Left colon (tissue), 2 donors: ENCODE measurements around the gene SPSB1. TPM values are rescaled to one million over a fixed set of nuclear protein-coding genes. Genes with fewer than 3 reads are reported as not detected.
"Not testable (repeated sequence)": the region's sequence is repeated elsewhere in the genome, so short reads cannot be mapped to it uniquely, and the experiment has no call there.

Experiments
- ATAC-seq: fragments of 200-7000 bp; cut with Tn5 transposase; one replicate; pipeline ENCODE4 v1.9.1; 2020; ENCODE audit warnings: mild to moderate bottlenecking, moderate library complexity
- DNase-seq, 2 donors: peaks; one replicate each; pipeline ENCODE4 v3.0.0-alpha.2; 2020
- intact Hi-C, 2 donors: fragments of 100-400 bp; cut with DNase I in 1 of 2; cut with micrococcal nuclease in 1 of 2; formaldehyde crosslinking; loops; one replicate each; pipeline versions ENCODE4 v1.11.2 to v1.14.0; 2022; cut with DNase I, micrococcal nuclease
- total RNA-seq, 2 donors: library from RNA; stranded (reverse); fragmentation: NEBNext Ultra II Directional; extraction: Animal tissue kit (Norgen Biotek cat#: 25700); gene quantifications; one replicate each; pipeline ENCODE4 v1.2.1, GENCODE V29; 2021
- donor health status: DM: no; HTN: no; CAD: no.
- donor health status: DM: yes; HTN: yes; CAD: no.

Gene SPSB1
- total RNA-seq, 2 donors from 2014 or later: 30.3 to 56.4 TPM

DNA sequence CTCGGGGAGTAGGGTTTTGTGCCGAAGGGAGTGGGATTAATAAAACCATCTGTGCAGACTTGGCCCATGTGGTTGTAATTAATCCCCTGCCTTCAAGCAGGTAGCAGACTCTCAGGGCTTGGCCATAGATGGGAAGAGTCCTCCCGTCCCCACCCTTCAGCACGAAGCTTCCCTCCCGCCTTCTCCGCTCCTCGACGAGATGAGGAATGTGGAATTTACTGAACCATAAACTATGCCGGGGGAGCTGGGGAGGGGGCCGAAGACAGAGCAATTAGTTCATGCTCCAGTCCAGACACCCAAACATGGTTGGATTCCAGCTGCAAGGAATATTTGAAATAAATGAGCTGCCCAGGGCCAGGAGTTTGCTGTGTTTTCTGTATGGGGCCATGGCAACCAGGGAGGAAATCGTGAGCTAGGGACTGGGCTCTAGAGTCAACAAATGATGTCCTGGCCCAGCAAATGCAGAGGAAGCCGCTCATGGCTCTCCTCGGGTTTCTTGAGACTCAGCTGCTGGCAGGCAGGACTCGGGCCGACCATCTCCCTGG lies 78.8 kb downstream of the SPSB1 start:
- ATAC-seq: peak; percentile 53
- peak; percentile 31 to 63 for DNase-seq
- intact Hi-C loops: no loop called here

DNA sequence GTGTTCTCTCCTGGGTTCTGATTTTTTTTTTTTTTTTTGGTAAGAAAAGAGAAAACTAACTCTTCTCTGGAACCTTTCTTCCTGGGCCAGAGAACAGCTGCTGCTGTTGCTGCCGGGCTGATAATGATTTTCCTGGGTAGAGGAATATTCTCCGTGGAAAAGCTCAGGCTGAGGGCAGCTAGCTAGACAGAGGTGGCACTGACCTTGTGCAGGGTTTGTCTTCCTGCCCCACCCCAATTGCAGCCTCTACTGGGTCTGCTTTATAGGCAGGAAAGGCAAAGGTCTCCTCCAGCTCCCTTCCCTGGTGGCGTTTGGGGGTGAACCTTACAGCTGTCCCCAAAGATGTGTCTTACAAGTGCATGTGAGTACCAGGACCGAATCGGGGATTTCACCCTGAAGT lies 79.3 kb downstream of the SPSB1 start:
- intact Hi-C loops: no loop called here
- ATAC-seq: peak; percentile 81
- peak in 1 of 2 donors; percentile 34 for DNase-seq

DNA sequence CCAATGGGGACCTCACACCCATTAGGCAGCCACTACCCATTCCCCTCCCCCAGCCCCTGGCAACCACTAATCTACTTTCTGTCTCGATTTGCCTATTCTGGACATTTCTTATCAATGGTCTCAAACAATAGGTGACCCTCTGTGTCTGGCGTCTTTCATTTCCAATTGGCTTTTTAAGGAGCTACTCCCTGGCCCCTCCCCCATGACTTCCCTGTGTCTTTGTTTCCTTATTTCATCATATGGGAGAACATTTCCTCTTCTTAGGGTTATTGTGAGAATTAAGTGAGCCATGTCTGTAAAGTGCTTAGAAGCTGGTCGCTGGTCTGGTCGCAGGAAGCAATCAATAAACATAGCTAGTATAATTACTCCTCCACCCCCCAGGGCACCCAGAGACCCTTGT lies 80.9 kb downstream of the SPSB1 start:
- intact Hi-C loops: no loop called here
- DNase-seq (peak in 1 of 2 donors; percentile 48), ATAC-seq (peak; percentile 53)

DNA sequence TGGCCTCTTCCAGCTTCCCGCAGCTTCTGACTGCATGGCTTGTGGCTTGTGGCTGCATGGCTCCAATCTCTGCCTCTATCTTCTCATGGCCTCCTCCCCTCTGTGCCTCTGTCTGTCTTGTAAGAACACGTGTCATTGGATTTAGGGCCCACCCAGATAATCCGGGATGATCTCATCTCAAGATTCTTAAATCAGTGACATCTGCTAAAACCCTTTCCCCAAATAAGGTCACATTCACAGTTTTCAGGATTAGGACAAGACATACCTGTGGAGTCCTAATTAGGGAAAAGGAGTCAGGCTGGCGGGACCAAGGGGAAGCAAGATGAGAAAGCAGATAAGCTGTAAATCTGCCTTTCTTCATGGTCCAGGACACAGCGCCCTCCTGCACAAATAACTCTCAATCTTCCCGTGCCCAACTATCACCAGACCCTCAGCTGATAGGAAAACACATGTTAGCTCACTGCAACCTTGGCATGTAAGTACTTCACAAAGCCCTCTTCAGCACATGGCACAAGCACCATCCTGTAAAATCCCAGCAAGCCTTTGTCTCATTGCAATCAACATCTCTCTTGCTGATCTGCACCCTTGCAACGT lies 82.2 kb downstream of the SPSB1 start:
- intact Hi-C loops: no loop called here
- ATAC-seq (no peak), DNase-seq (no peak)

DNA sequence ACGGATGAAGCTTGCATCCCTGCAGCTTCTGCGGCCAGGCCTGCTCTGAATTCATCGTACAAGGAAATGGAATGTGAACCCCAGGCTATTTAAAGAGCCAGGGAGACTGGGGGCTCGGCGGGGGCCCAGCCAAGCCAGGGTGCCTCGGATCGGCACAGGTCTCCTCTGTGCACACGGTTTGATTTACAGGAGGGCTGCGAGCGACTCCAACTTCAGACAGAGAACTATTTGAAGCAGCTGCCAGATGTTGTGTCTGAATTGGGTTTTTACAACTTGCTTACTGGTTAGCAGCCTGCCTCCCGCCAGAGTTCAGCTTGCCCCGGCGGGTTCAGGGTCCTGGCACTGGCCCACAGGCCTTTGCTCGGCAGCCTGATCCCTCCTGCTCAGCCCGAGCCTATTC lies 83.2 kb downstream of the SPSB1 start:
- DNase-seq (no peak), ATAC-seq (no peak)
- intact Hi-C loops: no loop called here

DNA sequence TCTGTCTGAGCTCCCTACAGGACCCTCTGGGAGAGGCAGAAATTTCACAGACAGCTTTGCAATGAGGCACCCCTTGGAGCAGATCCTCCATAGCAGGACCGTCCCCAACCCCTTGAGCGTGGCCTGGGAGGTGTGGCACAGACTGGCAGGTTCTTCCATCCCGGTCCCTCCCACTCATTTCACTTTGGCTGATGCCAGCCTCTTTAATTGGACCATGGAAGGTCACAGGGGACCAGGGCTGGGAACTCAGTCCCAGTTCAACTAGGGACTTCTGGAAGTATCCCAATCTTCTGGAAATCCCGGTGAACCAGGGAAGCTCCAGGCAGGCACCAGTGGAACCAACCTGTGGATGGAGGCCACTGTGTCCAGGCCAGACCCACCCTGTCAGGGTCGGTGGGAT lies 83.7 kb downstream of the SPSB1 start:
- intact Hi-C loops: no loop called here
- no peak for DNase-seq
- no peak for ATAC-seq

DNA sequence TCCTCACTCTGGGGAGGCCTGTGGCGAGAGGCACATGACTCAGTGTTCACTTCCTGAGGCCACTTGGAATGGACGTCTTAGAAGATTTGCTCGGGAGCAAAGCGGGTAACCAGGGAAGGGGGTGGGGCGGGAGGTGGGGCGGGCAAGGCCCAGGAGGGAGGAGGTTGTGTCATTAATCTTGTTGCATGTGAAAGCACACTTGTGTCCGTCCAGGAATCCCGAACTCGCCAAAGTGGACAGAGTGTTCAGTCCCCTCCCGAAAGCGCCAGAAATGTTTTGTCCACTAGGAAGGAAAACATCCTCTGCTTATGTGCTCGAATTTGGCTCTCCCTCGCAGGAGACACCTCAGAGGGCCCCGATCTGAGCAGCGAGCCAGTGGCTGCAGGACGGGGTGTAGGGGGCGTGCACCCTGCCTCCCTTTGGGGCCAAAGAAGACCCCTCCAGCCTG lies 84.2 kb downstream of the SPSB1 start:
- DNase-seq (peak in 1 of 2 donors; percentile 76), ATAC-seq (no peak)
- intact Hi-C loops: no loop called here

DNA sequence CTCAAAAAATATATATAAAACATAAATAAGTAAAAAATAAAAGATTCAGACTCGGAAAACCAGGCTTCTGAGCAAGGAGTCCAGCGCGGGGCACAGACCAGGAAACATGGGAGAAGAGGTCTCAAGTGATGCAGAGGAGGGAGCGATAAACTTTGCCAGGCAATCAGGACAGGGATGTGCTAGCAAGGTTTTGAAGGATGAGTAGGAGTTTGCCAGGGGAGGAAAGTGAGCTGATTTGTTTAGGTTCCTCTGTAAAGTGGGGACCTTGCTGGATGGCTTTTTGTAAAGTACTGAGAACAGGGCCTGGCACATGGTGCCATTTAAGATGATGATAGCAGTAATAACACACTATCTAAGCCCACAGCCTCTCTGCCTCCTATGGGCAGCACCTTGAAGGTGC lies 86.1 kb downstream of the SPSB1 start:
- intact Hi-C loops: no loop called here

DNA sequence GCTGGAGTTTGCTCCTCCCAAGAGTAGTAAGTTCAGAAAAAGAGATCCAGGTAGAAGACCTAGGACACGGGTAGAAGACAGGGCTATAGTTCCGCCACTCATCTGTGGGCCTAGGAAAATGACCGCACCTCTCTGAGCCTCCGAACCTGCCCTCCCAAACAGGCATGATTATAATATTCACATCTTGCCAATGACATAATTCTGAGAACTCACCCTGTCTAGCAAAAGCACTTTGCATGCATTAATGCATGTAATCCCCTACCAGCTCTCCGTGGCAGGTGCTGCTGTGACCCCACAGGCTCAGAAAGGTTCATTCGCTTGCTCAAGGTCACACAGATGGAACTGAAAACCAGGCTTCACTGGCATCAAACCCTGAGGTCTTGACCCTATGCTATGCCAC lies 88.0 kb downstream of the SPSB1 start:
- intact Hi-C loops: no loop called here
- ATAC-seq (no peak), DNase-seq (no peak)

More for the DNA sequence above, 86.1 kb downstream of the SPSB1 start:
- ATAC-seq (no peak), DNase-seq (no peak)

DNA sequence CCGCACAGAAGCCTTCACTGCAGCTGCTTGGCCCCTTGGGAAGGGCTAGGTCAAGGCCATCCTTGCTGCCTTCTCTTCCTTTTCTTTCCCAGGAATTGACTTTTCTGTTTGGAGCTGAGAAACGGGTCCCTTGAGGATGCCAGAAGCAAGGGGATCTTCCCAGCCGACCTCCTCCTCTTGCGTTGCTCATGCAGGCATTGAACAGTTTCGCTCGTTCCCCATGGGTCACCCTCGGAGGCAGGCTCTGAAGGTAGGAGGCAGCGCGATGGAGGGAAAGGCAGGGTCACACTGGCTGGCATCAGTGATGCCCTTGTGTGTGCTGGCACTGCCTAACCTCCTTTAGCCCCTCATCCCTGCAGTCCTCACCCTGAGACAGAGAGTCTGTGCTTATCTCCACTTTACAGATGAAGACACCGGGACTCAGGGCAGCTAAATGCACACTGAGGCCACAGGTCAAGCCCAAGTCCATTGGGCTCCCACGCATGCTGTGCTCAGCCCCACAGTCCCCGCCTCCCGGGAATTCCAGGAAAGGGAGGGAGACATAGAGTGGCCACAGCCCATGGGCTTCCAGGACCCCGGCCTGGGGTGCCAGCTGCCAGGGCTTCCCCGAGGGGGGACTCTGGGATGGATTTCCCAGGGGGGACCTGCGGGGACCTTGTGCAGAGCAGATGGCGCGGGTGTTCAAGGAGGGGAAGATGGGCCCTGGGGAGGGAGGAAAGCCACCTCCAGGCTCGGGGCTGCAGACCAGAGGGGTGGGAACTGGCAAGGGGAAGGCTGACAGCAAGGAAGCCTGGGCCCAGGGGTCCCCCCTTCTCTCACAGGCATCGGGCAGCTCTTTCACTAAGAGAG lies 90.2 kb downstream of the SPSB1 start:
- ATAC-seq (no peak), DNase-seq (no peak)
- intact Hi-C loops: no loop called here

DNA sequence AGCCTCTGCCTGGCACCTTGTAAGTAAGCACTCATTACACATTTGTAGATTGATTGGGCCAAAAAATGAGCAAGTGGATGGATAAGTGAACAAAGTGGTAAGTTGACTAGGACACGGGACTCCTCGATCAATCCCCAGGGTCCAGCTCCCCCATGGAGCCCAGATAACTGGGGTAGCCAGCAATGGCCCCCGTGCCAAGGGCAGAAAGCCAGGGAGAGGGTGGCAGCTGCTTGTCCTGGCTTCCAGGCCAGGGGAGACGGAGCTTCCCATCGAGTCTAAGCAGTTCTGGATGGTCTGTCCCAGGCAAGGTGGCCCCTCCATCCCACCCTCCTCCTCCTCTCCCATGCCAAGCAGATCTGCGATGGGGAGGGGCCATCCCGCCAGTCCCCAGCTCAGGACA lies 91.4 kb downstream of the SPSB1 start:
- ATAC-seq (no peak), DNase-seq (no peak)
- intact Hi-C loops: no loop called here

DNA sequence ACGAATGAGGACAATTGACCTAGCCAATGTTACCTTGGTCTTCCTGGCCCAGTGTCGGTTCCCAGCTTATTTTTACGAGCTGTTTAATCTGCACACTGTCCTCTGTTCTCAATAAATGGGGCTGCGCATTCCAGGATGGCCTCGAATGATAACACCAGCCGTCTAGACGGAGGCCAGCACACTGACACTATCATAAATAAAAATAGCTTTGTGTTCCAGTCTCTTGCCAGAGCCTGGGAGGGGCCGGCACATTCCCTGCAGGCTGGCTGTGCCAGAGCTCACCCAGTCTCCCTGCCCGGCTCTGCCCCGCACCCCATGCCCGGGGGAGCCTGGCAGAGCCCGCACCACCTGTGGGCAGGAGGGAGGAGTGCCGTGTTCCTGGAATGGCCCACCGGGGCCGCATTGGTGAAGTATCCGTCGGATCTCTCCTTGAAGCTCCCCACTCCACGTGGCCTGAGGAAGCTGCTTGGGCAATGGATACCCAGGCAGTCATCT lies 92.1 kb downstream of the SPSB1 start:
- DNase-seq (peak; percentile 33 to 56), ATAC-seq (peak; percentile 53)
- intact Hi-C loops: no loop called here

DNA sequence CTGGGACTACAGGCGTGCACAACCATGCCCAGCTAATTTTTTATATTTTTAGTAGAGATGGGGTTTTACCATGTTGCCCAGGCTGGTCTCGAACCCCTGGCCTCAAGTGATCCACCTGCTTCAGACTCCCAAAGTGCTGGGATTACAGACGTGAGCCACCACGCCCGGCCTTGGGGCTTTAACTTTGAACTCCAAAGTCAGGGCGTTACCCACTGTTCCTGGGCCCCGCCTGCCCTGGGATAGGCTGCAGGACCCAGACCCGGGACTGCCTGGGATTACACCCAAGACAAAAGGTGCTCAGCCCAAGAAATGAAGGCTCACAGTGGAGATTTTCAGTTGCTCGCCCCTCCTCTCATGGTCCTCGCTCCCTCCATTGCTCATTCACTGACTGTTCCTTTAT lies 92.7 kb downstream of the SPSB1 start:
- ATAC-seq (peak; percentile 89), DNase-seq (peak; percentile 64 to 71)
- intact Hi-C loops: not testable (repeated sequence)

DNA sequence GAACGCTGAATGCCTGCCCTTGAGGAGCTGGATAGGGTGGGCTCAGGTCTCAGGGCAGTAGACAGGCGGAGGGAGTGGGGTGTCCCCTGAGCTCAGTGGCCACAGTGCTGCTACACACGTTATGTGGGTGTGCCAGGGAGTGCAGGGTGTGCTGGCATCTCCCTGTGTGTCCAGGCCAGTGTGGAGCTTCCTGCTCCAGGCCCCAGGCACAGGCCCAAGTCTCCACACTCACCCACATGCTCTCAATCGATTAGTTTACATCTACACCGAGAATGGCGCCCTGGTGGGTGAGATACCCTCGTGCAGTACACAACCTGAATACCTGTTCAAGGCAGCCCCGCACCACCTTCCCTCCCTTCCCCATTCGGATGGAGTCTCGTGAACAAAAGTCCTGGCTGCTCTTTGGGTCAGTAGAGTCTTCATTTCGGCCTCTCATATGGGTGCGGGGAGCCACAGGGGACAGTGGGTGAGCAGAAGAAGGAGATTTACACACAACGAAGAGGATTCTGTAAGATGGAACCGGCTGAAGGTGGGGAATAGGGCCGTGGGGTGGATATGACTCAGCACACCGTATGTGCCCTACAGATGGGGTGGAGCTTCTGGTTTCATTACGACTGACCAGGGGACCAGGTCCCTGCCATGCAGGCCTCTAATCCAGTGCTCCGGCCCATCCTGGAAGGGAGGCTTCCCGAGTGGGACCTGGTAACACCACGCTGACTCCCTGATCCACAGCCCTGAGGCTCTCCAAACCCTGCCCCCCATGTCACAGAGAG lies 93.3 kb downstream of the SPSB1 start:
- DNase-seq (no peak), ATAC-seq (peak; percentile 76)
- intact Hi-C loops: no loop called here

DNA sequence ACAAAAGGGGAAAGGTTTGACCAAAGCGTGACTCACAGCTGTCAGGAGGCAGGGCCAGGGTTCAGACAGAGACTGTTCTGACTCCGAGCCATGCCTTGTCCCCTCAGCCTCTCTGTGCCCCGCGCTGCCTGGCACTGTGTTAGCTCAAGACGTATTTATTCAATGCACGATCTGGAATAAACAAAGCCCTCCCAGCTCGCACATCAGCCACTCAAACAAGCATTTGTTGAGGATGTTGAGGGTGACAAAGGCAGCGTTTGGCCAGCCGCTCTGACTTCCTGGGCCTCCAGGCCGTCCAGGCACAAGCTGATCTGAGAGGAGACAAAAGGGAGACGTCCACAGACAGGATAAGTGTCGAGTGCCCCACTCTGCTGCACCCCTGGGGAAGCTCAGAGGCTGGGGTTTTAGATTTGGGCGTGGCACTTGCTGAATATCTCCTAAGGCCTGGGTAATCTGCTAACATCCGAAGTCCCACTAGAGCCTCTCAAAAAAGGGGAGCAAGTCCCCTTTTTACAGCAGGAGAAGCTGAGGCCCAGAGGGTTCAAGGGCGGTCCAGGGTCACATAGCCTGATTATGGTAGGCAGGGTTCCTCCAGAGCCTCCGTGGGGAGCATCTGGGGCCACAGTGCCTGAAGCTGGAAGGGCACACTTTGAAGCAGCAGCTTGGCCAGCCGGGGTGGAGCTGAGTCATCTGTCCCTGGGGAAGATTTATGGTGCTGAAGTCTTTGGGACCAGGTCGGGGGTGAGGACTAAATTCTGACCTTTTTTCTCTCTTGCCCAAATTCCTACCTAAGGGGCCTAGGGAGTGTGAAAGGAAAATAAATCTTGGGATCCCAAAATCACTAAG lies 95.9 kb downstream of the SPSB1 start:
- no peak for DNase-seq
- intact Hi-C loops: no loop called here
- ATAC-seq: peak; percentile 18

DNA sequence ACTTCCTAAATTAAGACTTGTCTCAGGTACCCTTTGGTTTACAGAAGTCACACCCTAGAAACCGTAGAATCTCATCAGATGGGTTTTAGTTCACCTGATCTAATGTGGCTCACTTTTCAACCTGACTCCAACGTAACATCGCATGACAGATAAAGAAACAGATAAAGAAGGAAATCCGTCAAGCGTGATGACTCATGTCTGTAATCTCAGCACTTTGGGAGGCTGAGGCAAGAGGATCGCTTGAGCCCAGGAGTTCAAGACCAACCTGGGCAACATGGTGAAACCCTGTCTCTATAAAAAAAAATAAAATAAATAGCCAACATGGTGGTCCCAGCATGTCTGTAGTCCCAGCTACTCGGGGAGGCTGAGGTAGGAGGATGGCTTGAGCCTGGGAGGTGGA lies 97.3 kb downstream of the SPSB1 start:
- ATAC-seq (no peak), DNase-seq (no peak)
- intact Hi-C loops: no loop called here

DNA sequence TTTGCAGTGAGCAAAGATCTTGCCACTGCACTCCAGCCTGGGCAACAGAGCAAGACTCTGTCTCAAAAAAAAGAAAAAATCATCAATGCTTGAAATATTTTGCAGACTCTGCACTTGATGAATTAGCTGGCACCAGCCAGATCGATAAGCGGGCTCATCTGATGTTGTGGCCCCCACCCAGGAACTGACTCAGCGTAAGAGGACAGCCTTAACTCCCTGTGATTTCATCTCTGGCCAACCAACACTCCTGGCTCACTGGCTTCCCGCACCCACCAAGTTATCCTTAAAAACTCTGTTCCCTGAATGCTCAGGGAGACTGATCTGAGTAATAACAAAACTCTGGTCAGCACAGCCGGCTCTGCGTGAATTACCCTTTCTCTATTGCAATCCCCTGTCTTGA lies 98.9 kb downstream of the SPSB1 start:
- ATAC-seq (no peak), DNase-seq (no peak)
- intact Hi-C loops: no loop called here

DNA sequence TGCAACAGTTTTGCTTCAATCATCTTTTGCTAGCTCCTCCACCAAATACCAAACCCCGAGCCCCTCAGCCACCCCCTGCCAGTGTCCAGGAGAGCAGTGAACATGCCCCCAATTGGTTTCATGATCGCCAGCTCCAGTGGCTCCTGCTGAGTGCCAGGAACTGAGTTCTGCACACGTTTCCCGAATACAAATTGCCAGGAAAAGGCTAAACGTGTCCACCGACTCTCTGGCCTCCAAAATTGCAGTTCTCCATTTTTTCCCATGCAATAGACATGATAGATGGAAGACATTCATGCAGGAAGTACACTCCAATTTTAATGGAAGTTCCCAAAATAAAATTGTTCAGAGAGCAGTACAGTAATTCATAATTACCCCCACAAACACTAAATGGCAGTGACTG lies 101.3 kb downstream of the SPSB1 start:
- DNase-seq (no peak), ATAC-seq (no peak)
- intact Hi-C loops: no loop called here

DNA sequence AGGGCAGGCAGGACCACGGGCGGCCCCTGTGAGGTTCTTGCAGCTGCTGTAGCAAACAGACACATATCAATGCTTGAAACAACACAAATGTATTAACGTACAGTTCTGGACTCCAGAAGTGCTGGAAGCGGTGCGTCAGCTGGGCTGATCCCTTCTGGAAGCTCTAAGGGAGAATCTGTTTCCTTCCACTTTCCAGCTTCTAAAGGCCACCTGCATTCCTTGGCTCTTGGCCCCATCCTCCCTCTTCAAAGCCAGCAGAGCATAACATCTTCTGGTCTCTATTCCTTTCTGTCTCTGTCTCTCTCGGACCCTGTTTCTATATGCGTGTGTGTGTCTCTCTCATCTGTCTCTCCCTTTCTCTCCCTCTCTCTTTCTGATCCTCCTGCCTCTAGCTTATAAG lies 102.3 kb downstream of the SPSB1 start:
- intact Hi-C loops: no loop called here
- DNase-seq (no peak), ATAC-seq (no peak)
